NCI-H146 treated with DMSO at 0.1 percent for 48 hours (cell line): ENCODE data around the gene KCNA10.

Experiments
- DNase-seq: peaks from one replicate; lab custom pipeline; 2025; ENCODE audit not compliant: unreplicated experiment; lab: John Stamatoyannopoulos, UW

KCNA10 gene

DNA sequence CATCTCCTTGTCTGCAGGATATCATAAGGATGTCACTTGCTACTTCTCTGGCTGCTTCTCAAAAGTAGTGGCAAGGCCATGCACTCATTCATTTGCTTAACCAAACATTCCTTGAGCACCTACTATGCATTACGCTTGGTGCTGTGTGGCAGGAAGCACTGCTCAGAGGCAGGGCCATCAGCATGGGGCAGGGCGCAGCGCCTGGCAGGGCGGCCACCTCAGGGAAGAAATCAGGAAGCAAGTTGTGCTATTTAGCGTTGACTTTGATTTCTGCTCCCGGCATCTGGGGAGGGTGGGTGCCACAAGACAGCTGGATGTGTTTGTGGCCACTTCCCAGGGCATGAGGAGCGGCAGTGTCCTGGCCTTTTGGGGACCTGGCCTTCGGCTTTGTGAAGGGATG lies 40.1 kb downstream of the KCNA10 start:
- DNase-seq = no peak

DNA sequence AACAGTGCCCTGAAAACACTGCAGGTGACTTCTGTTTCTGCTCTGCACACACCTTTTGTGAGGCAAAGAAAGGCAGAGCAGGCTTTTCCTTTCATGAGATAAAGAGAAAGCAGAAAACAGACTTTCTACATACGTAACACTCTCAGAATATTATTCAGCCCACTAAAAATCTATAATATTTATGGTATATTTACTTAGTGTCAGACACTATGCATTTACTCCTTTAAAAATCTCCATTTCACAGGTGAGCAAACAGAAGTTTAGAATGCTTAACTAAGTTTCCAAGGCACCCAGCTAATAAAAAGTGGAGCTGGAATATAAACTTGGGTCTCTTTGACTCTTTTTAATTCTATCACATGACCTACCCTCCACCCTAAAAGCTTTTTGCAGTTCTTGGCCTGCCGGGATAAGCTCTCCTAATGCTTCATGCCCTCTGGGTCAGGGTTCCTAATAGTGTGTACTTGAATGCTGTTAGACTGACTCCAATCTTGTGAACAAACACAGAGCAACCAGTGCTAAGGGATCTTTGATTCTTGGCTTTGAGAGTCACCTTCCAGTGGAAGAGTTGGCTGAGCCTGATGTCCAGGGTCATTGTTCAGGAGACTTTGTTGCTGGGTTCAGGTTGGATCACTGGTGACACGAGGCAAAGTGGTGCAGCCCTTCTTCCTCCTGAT lies 40.9 kb downstream of the KCNA10 start:
- no peak for DNase-seq

DNA sequence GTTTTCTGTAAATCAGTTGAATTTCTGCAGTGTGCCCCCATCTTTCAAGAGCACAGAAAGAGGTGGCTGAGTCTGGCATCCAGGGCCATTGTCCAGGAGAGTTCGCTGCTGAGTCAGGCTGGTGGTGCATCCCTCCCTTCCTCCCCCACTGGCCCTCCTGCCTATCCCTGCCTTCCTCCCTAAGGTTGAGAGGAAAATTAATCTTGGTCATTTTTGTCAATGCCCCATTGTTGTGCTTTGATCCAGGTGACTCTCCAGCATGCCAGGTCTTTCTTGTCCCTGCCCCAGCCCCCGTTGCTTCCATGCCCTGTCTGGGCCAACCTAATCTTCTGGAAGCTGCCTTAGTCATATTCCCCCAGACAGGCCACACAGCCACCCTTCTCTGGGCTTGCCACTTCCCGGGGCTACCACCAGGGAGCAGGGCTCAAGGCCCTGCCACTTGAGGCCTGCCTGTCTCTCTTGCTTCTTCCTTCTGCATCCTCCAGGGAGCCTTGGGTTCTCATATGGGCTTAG lies 41.5 kb downstream of the KCNA10 start:
- no peak for DNase-seq

DNA sequence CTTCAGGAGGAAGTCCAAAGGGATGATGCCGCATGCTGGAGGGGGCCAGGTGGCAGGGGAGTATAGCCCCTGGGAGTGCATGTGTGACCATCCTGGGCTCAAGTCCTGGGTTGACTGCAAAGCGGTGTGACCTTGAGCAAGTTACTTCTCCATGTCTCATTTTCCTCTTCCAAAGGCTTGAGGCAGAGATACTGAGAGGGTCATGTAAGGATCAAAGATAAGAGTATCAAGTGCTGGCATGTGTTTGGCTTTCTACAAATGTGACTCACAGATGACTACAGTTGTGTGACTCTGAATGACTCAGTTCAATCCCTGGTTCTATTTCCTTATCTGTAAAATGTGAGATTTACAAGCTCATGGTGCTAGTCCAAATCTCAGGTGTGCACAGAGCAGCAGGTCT lies 41.9 kb downstream of the KCNA10 start:
- DNase-seq = no peak

DNA sequence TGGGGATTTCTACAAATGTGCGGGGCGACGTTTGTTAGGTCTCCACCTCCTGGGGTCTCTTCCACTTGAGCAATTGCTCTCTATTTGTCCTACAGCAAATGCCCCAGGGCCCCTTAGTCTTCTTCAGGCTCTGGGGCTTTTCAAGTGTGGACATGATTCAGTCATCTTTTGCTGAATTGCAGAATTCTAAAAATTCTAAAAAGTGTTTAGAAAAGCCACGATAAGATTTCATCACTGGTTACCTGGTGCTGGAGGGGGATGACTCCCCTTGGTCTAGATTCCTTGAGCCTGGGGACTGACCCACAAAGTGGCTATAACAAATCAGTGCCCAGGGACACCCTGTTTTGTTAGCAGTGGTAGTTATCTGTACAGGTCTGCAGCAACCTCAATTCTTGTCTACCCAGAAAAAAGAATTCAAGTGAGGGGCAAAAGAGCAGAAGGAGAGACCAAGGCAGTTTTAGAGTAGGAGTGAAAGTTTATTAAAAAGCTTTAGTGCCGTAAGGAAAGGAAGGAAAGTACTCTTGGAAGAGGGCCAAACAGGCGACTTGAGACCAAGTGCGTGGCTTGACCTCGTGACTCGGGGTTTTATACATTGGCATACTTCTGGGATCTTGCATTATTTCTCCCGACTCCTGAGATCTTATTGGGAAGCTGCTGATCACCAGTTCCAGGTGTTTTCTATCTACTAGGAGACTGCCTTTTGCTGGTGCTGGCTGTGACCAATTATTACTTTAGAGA lies 42.8 kb downstream of the KCNA10 start:
- no peak for DNase-seq

DNA sequence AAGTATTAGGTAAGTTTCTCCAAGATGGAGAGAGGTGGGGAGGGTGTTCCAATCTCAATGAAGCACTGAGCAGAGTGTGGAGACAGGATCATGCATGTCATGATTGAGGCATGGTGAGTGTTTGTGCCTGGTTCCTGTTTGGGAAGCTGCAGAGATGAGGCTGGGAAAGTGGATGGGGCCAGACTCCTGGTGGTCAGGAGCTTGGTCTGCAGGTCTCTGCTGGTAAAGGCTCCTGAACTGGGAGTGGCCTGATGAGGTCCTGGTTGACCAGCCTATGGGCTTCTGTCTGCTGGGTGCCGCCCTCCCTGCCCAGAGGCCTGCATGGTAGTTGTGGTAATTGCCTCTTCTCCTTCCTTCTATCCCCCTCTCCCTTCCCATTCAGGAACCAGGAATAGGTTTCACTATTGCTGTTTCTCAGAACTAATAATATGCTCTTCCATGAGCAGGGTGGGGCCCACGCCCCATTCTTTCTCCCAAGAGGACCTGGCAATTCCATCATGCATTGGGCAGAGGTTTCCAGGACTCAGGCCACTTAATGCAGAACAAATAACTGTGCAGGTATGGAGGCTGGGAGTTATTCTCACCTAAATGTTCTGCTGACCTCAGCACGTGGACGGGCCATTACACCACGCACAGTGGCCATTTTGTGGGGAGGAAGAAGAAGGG lies 43.5 kb downstream of the KCNA10 start:
- no peak for DNase-seq

DNA sequence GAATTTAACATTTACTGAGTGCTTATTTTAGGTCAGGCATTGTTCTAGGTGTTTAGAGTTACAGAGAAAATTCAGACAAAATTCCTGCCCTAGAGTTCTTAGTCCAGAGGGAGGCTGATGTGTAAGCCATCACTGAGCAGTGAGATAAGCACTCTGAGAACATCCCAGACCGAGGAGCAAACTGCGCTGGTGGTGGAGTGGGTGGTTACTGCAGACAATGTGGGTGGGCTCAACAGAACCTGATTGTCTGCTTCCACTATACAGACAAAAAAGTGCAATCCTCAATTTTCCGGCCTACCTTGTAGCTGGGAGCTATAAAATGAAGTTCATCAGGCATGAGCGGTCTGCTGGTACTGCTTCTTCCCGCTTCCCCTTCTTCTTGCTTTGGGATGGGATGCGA lies 44.5 kb downstream of the KCNA10 start:
- DNase-seq = no peak

DNA sequence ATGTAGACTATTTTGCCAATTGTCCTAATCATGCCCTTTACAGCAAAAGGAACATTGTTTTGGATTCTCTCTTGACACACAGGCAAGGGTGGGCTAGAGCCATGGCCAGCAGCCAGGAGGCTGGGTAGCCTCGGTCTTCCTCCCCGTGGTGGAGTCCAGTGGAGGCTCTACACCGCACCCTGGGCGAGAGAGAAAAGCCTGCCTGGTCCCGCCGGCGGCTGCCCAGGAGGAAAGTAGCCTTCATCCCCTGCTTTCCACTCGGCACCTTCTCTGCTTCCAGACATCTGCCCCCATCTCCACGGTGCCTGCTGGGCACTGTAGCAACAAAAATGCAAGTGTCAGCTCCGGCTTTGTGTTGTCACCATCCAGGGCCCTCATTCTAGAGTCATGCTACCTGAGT lies 46.4 kb downstream of the KCNA10 start:
- DNase-seq = no peak

DNA sequence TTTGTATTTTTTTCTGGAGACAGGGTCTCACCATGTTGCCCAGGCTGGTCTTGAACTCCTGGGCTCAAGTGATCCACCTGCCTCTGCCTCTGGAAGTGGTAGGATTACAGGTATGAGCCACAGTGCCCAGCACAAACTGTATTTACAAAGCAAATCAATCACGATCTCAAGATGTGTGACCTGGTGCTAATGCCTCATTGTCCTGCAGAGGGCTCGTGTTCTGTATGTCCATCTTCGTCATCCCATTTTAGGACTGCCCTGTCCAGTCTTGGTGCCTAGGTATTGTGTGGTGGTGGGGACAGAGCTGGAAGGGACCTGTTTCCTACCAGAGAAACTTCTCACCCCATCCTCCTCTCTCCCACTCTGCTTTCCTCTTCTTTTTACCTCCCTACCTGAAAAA lies 47.8 kb downstream of the KCNA10 start:
- no peak for DNase-seq
